ENCODE results near the gene SPATA46. TPM values are rescaled to one million over a fixed set of nuclear protein-coding genes. Genes with fewer than 3 reads are reported as not detected.

Gene SPATA46
- total and polyA plus RNA-seq, 2 of the 8 experiments (the other 6 are each of a cell fraction or from before 2014, with no cell fraction given), result not detected

DNA sequence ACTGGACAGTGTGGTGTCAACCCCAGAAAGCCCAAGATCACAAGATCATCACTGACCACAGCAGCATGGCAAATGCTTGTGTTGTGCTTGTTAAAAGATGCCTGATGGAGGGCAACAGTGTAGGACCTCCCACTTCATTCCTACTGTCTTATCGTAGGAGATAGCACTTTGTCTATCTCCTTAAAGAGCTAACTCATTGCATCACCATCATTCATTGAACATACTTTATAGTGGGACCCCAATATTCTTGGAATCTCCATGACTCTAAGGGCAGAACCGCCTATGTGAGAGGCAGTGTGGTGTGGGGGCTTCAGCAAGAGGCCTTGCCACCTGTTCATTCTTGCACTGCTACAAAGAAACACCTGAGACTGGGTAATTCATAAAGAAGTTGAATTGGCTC lies 40.3 kb upstream of the SPATA46 start:
- Histone ChIP-seq H2BK12ac (ENCODE audit: low read depth, low read length) (no peak overlapping the region), H3K4me1 (replicated peaks in 1 of 4; ENCODE audit: control insufficient read depth in 3 of 4, insufficient read depth in 4 of 4, low read length in 3 of 4) (no peaks in the 10 kb centered on the region), H3K79me2 (ENCODE audit: control insufficient read depth in 1 of 2, insufficient read depth in 2 of 2, low read length in 2 of 2) (no peaks in the 10 kb centered on the region), H3K9ac (replicated peaks in 1 of 4; ENCODE audit: extremely low read depth in 1 of 4, low read depth in 3 of 4, low read length in 3 of 4) (no peak overlapping the region), H3K36me3 (ENCODE audit: control insufficient read depth in 2 of 4, insufficient read depth in 4 of 4, low read length in 3 of 4) (no peaks in the 10 kb centered on the region), H3K4me3 (ENCODE audit: extremely low read depth in 1 of 4, insufficient read depth in 2 of 4, low read depth in 3 of 4, low read length in 4 of 4) (no peak overlapping the region), H3K18ac (ENCODE audit: extremely low read depth, low read length) (no peak overlapping the region), H2AK5ac (ENCODE audit: low read depth, low read length) (no peak overlapping the region), H2BK15ac (ENCODE audit: low read length) (no peak overlapping the region), H2AFZ (ENCODE audit: low read length) (no peak overlapping the region), H3K4me2 (ENCODE audit: insufficient read depth in 1 of 2, low read depth in 2 of 2, low read length in 2 of 2) (no peak overlapping the region), H3K4ac (replicated peaks; ENCODE audit: insufficient read length, low read depth, low read length) (no peak overlapping the region), H3K9me3 (ENCODE audit: insufficient read depth in 2 of 2, low read depth in 1 of 2, low read length in 1 of 2) (no peaks in the 10 kb centered on the region; a peak in 2 of 4 replicates), H4K5ac (ENCODE audit: insufficient read length, low read depth, low read length) (no peak overlapping the region), H3K23ac (ENCODE audit: insufficient read length) (no peak overlapping the region), H3K56ac (replicated peaks; ENCODE audit: insufficient read length, low read depth, low read length) (no peak overlapping the region), H4K20me1 (replicated peaks in 1 of 2; ENCODE audit: control insufficient read depth in 1 of 2, insufficient read depth in 2 of 2, low read length in 2 of 2) (no peaks in the 10 kb centered on the region), H3K27ac (ENCODE audit: low read depth, low read length) (no peak overlapping the region), H3K14ac (ENCODE audit: insufficient read length) (no peak overlapping the region), H4K91ac (replicated peaks; ENCODE audit: insufficient read length, low read length) (no peak overlapping the region), H2BK20ac (ENCODE audit: low read length) (no peak overlapping the region), H2BK120ac (replicated peaks; ENCODE audit: low read depth, low read length) (no peak overlapping the region), H3K27me3 (replicated peaks in 1 of 4; ENCODE audit: control insufficient read depth in 3 of 4, extremely low read depth in 1 of 4, insufficient read depth in 3 of 4, low read length in 3 of 4) (peaks cover 0 to 1% (median 0%) of the 10 kb centered on the region in 4 experiments; a peak in 1 of 7 replicates), H3K23me2 (ENCODE audit: low read depth, low read length) (no peaks in the 10 kb centered on the region), H4K8ac (ENCODE audit: extremely low read depth, insufficient read depth, low read length) (no peak overlapping the region), H2BK5ac (ENCODE audit: low read depth, low read length) (no peak overlapping the region), H3K79me1 (ENCODE audit: low read depth, low read length) (no peaks in the 10 kb centered on the region)
- WGBS, 2 experiments (ENCODE audit: extremely low coverage in 1 of 2, insufficient coverage in 1 of 2, insufficient read length in 1 of 2, insufficient replicate concordance in 2 of 2, low coverage in 1 of 2, low lambda C conversion rate in 2 of 2, missing lambda C conversion rate in 1 of 2), result 78% methylated on average over 2 of the region's 2 CpGs; no CpG with 5 or more reads in 1 of the 2 experiments
- DNase-seq (ENCODE audit: low read depth in 1 of 2, low spot score in 2 of 2), result no peak
- POLR2A ChIA-PET (ENCODE audit: partially characterized antibody), result interaction anchor here (1.6 kb wide), 1 partner anchor 18 kb away, joined by 5 read pairs; no protein-coding TSS in a partner anchor
- no peak for FAIRE-seq
- TF ChIP-seq BACH1 (IDR thresholded peaks at IDR 0.05; ENCODE audit: low read length) (no peak), HDAC6 (IDR thresholded peaks at IDR 0.05; ENCODE audit: low read depth, low read length) (no peak), SIX5 (IDR thresholded peaks at IDR 0.05; ENCODE audit: low read depth, low read length) (no peak), NRF1 (IDR thresholded peaks at IDR 0.05; ENCODE audit: low read depth, low read length) (no peak)
- CTCF ChIA-PET (ENCODE audit: partially characterized antibody), result interaction anchor here (0.8 kb wide), 1 partner anchor 59 kb away, joined by 3 read pairs; no protein-coding TSS in a partner anchor
